ENCODE measurements around the gene RPS18. TPM values are rescaled to one million over a fixed set of nuclear protein-coding genes. Genes with fewer than 3 reads are reported as not detected.
A peak's percentile ranks its signal among the peaks of the same experiment; 100 is the strongest.

Gene RPS18
- total and polyA plus RNA-seq, 7 donors = 1,108 to 4,446 (median 1,410) TPM

GRCh38 chr6:33313709-33314514, 42.0 kb downstream of the RPS18 start, which contains the start of gene TAPBP:
TSS of gene TAPBP (minus strand) at chr6:33314078. CDS start at chr6:33314041, 37 bp downstream.
- peak; percentile 55 to 76 for DNase-seq
- no peaks in the 10 kb centered on the region for H3K27me3 ChIP-seq (ENCODE audit: insufficient read depth in 3 of 3, low read length in 2 of 3)
- H3K9me3 ChIP-seq = no peaks in the 10 kb centered on the region
- intact Hi-C loops (cut with DNase I) = loop anchor here (2.0 to 5.0 kb wide), 2 partner anchors 13 to 37 kb away; partner anchors contain the start of gene B3GALT4 (in 1 of the 2)
- peaks cover 2 to 21% of the 10 kb centered on the region in 2 donors for H3K36me3 ChIP-seq (ENCODE audit: insufficient read depth in 1 of 2, low read depth in 1 of 2)
- no peak for TF ChIP-seq CTCF (IDR thresholded peaks at IDR 0.05)
- H3K27ac ChIP-seq = peak within 1 kb of the TSS; percentile 91
- WGBS, 3 donors = 0 to 1% (median 0%) methylated on average over 42 to 47 of the region's 47 CpGs
- peak within 1 kb of the TSS; percentile 98 for H3K4me3 ChIP-seq
- ATAC-seq = peak; percentile 2 to 31 (median 18)
- peaks cover 40% of the 10 kb centered on the region for H3K4me1 ChIP-seq

- H3K36me3 ChIP-seq (ENCODE audit: insufficient read depth in 1 of 2, low read depth in 1 of 2) = peaks cover 3 to 24% of the 10 kb centered on the region in 2 donors
- peak overlapping the region; percentile 98 for H3K4me3 ChIP-seq
- TF ChIP-seq CTCF (IDR thresholded peaks at IDR 0.05) = no peak
- no peaks in the 10 kb centered on the region for H3K27me3 ChIP-seq (ENCODE audit: insufficient read depth in 3 of 3, low read length in 2 of 3)
- no peaks in the 10 kb centered on the region for H3K9me3 ChIP-seq
- intact Hi-C loops (cut with DNase I) = loop anchor here (2.0 to 5.0 kb wide), 2 partner anchors 14 to 37 kb away; partner anchors contain the start of gene B3GALT4 (in 1 of the 2)
- peak overlapping the region; percentile 91 for H3K27ac ChIP-seq
- 3 to 5% (median 3%) methylated on average over 10 of the region's 10 CpGs for WGBS, 3 donors
- peak; percentile 62 to 68 for DNase-seq
- ATAC-seq = peak in 2 of 4 donors; percentile 12 to 23
- H3K4me1 ChIP-seq = peaks cover 40% of the 10 kb centered on the region
Measured at GRCh38 chr6:33314515-33314942, 42.7 kb downstream of the RPS18 start.

- WGBS, 3 donors = 31 to 35% (median 34%) methylated on average over 47 of the region's 47 CpGs
- H3K4me3 ChIP-seq = peak overlapping the region; percentile 98
- DNase-seq (peak; percentile 52 to 75), ATAC-seq (no peak)
- intact Hi-C loops (cut with DNase I) = loop anchor here (2.0 to 5.0 kb wide), 2 partner anchors 14 to 38 kb away; partner anchors contain the start of gene B3GALT4 (in 1 of the 2)
- TF ChIP-seq CTCF (IDR thresholded peaks at IDR 0.05) = no peak
- no peaks in the 10 kb centered on the region for H3K9me3 ChIP-seq
- H3K36me3 ChIP-seq (ENCODE audit: insufficient read depth in 1 of 2, low read depth in 1 of 2) = peaks cover 8 to 27% of the 10 kb centered on the region in 2 donors
- peaks cover 44% of the 10 kb centered on the region for H3K4me1 ChIP-seq
- H3K27me3 ChIP-seq (ENCODE audit: insufficient read depth in 3 of 3, low read length in 2 of 3) = no peaks in the 10 kb centered on the region
- peak overlapping the region; percentile 91 for H3K27ac ChIP-seq
Measured at GRCh38 chr6:33314943-33315792, 43.3 kb downstream of the RPS18 start.

- H3K9me3 ChIP-seq = no peaks in the 10 kb centered on the region
- intact Hi-C loops (cut with DNase I) = loop anchor here in 1 of 2 donors (2.0 kb wide), 1 partner anchor 15 kb away; no protein-coding TSS in a partner anchor
- no peak for TF ChIP-seq CTCF (IDR thresholded peaks at IDR 0.05)
- H3K4me1 ChIP-seq = peaks cover 52% of the 10 kb centered on the region
- ATAC-seq = no peak
- peaks cover 11 to 28% of the 10 kb centered on the region in 2 donors for H3K36me3 ChIP-seq (ENCODE audit: insufficient read depth in 1 of 2, low read depth in 1 of 2)
- H3K27me3 ChIP-seq (ENCODE audit: insufficient read depth in 3 of 3, low read length in 2 of 3) = no peaks in the 10 kb centered on the region
- H3K4me3 ChIP-seq = no peak overlapping the region
- peak overlapping the region; percentile 16 for H3K27ac ChIP-seq
- 77 to 84% (median 81%) methylated on average over 17 of the region's 17 CpGs for WGBS, 3 donors
- no peak for DNase-seq
Measured at GRCh38 chr6:33315793-33316602, 44.1 kb downstream of the RPS18 start.
